ENCODE data around the gene SORCS2.

GRCh38 chr4:7464259-7464655 is 271.9 kb downstream of the SORCS2 start:
- TF ChIP-seq CTCF (IDR thresholded peaks at IDR 0.05), result no peak
- no peak for TF ChIP-seq POLR2A (IDR thresholded peaks at IDR 0.05)

Data from uterus (tissue), 2 donors.